ENCODE data around the gene ZNF302.

ZNF302 gene

DNA sequence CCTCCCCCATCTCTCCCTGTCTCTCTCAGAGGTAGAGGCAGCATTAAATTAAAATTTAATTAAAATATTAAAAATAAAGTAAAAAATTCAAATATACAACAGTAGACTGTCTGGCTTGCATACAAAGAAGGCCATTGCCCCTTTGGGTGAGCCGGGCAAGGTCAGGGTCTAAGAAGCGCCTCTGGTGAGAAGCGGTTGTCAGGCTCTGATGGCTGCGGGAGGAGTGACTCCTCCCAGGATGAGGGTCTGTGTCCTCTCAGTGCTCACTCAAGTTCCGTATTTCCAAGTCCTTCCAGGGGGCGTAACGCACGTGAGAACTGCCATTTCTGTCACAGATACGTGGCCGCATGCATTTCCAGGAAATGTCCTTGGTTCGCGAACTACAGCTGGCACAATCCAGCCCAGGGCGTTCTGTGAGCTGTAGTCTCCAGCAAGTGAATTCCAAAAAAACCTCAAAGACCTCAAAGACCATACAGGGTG, 55.8 kb downstream of the ZNF302 start:
- no peaks in the 10 kb centered on the region for H3K4me1 ChIP-seq (ENCODE audit: low read length)
- TF ChIP-seq EZH2 (optimal IDR thresholded peaks at IDR 0.05; ENCODE audit: low read depth, low read length), result no peak
- TF ChIP-seq, protein P1, sequence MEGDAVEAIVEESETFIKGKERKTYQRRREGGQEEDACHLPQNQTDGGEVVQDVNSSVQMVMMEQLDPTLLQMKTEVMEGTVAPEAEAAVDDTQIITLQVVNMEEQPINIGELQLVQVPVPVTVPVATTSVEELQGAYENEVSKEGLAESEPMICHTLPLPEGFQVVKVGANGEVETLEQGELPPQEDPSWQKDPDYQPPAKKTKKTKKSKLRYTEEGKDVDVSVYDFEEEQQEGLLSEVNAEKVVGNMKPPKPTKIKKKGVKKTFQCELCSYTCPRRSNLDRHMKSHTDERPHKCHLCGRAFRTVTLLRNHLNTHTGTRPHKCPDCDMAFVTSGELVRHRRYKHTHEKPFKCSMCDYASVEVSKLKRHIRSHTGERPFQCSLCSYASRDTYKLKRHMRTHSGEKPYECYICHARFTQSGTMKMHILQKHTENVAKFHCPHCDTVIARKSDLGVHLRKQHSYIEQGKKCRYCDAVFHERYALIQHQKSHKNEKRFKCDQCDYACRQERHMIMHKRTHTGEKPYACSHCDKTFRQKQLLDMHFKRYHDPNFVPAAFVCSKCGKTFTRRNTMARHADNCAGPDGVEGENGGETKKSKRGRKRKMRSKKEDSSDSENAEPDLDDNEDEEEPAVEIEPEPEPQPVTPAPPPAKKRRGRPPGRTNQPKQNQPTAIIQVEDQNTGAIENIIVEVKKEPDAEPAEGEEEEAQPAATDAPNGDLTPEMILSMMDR (IDR thresholded peaks at IDR 0.05; ENCODE audit: low read length), result no peak
- TF ChIP-seq EZH2phosphoT487 (IDR thresholded peaks at IDR 0.05; ENCODE audit: low read length), result no peak
- no peaks in the 10 kb centered on the region for H3K9me2 ChIP-seq (replicated peaks; ENCODE audit: insufficient read depth, low read length)
- peak overlapping the region; percentile 95 for H3K4me2 ChIP-seq (ENCODE audit: low read depth, low read length)
- H3K79me2 ChIP-seq (ENCODE audit: low read length), result no peaks in the 10 kb centered on the region
- H2AFZ ChIP-seq (ENCODE audit: low read length), result peak overlapping the region; percentile 98
- no peaks in the 10 kb centered on the region for H3K36me3 ChIP-seq (replicated peaks; ENCODE audit: insufficient read depth, low read length)
- H3K4me3 ChIP-seq (ENCODE audit: low read length), result peak overlapping the region; percentile 97
- H3K9me3 ChIP-seq (replicated peaks; ENCODE audit: insufficient read depth, low read length), result no peaks in the 10 kb centered on the region
- H3K9ac ChIP-seq (ENCODE audit: low read length), result peak overlapping the region; percentile 73
- DNase-seq, result no peak
- no peaks in the 10 kb centered on the region for H3F3A ChIP-seq (ENCODE audit: insufficient read depth, low read length)
- peak overlapping the region; percentile 68; the same call in 1 of the 2 replicates for H3K27ac ChIP-seq (ENCODE audit: low read length)
- H4K20me1 ChIP-seq (ENCODE audit: insufficient read depth, low read length), result no peaks in the 10 kb centered on the region
- H3K27me3 ChIP-seq (replicated peaks; ENCODE audit: insufficient read depth, low read length), result no peaks in the 10 kb centered on the region; the same call in 1 of the 2 replicates

DNA sequence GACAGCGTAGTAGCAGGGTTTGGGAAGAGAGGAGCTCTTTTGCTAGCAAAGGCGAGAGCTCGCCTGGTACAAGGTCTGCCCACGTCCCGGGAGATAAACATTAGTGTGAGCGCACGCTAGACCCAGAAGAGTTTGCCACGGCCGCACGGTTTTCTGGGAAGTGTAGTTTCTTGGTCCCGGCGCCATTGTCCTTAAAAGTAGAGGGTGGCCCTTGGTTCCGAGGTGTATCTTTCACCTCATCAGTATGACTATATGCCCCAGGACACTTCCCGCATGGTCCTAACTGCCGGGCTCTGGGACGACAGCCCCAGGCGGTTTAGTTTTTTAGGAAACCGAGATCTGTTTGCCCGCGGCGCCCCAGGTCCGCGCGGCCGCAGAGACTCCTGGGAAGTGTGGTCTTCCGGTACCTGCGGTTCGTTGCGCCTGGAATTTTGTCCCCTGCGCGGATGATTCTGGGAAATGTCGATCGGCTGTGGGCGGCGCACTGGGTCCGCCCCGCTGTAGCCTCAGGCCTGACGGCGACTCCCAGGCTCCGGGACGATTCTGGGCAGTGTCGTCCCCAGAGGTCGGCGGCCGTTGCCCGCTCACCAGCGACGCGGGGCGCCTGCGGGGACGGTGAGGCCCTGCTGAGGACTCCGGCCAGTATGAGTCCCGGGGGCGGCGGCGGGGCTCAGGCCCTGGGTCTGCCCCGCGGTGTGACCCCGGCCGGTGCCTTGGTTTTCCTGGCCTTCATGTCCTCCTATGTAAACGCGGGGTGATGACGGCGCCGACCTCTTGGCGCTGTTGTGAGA, 56.5 kb downstream of the ZNF302 start, which contains the start of gene ZNF181:
ZNF181 (plus strand) TSS at position 498 of the 791 bp plus-strand sequence. CDS start 795 bp downstream, outside the sequence.
- H3K9me3 ChIP-seq (replicated peaks; ENCODE audit: insufficient read depth, low read length), result no peaks in the 10 kb centered on the region
- peak within 1 kb of the TSS; percentile 73 for H3K9ac ChIP-seq (ENCODE audit: low read length)
- DNase-seq, result peak; percentile 88
- H3K27me3 ChIP-seq (replicated peaks; ENCODE audit: insufficient read depth, low read length), result no peaks in the 10 kb centered on the region
- no peak for TF ChIP-seq EZH2phosphoT487 (IDR thresholded peaks at IDR 0.05; ENCODE audit: low read length)
- TF ChIP-seq, protein P1 (IDR thresholded peaks at IDR 0.05; ENCODE audit: low read length), result no peak; the same call in 1 of the 2 replicates
- TF ChIP-seq EZH2 (optimal IDR thresholded peaks at IDR 0.05; ENCODE audit: low read depth, low read length), result no peak
- H3K9me2 ChIP-seq (replicated peaks; ENCODE audit: insufficient read depth, low read length), result no peaks in the 10 kb centered on the region
- peak within 1 kb of the TSS; percentile 68; the same call in 1 of the 2 replicates for H3K27ac ChIP-seq (ENCODE audit: low read length)
- peak within 1 kb of the TSS; percentile 95 for H3K4me2 ChIP-seq (ENCODE audit: low read depth, low read length)
- no peaks in the 10 kb centered on the region for H3K4me1 ChIP-seq (ENCODE audit: low read length)
- no peaks in the 10 kb centered on the region for H3K36me3 ChIP-seq (replicated peaks; ENCODE audit: insufficient read depth, low read length)
- H4K20me1 ChIP-seq (ENCODE audit: insufficient read depth, low read length), result no peaks in the 10 kb centered on the region
- H3K4me3 ChIP-seq (ENCODE audit: low read length), result peak within 1 kb of the TSS; percentile 97
- no peaks in the 10 kb centered on the region for H3K79me2 ChIP-seq (ENCODE audit: low read length)
- no peaks in the 10 kb centered on the region for H3F3A ChIP-seq (ENCODE audit: insufficient read depth, low read length)
- H2AFZ ChIP-seq (ENCODE audit: low read length), result peak within 1 kb of the TSS; percentile 98

DNA sequence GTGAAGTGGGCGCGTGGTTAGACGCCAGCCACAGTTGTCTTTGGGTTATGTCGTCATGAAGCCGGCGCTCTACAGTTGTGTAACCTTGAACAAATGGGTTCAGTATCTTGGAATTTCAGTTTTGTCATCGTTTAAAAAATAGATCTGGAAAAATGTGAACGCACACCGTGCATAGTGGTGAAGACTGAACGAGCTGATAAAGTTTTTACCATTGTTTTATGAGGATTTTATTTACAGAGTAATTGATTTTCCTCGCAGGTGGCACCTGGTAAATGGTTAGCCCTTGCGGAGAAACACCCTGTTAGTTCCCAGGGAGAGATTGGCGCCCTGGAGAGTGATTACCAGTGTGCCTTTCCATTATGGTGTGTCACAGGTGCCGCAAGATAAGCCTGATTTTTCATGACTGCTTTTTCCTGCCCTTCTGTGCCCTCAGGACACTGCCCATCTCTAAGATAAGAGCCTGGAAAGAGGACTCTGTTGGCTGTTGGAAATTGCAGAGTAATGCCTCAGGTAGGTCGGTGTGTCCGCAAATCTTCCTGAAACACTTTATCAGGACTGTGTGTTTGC, 57.1 kb downstream of the ZNF302 start:
- Histone ChIP-seq H3K9ac (ENCODE audit: low read length) (peak overlapping the region; percentile 73), H3K27me3 (replicated peaks; ENCODE audit: insufficient read depth, low read length) (no peaks in the 10 kb centered on the region), H3K36me3 (replicated peaks; ENCODE audit: insufficient read depth, low read length) (no peaks in the 10 kb centered on the region), H3K9me2 (replicated peaks; ENCODE audit: insufficient read depth, low read length) (no peaks in the 10 kb centered on the region), H3K4me1 (ENCODE audit: low read length) (no peaks in the 10 kb centered on the region), H3K79me2 (ENCODE audit: low read length) (no peaks in the 10 kb centered on the region), H4K20me1 (ENCODE audit: insufficient read depth, low read length) (no peaks in the 10 kb centered on the region), H3F3A (ENCODE audit: insufficient read depth, low read length) (no peaks in the 10 kb centered on the region), H3K4me2 (ENCODE audit: low read depth, low read length) (peak overlapping the region; percentile 95; the same call in 1 of the 2 replicates), H3K9me3 (replicated peaks; ENCODE audit: insufficient read depth, low read length) (no peaks in the 10 kb centered on the region), H3K4me3 (ENCODE audit: low read length) (peak overlapping the region; percentile 97), H3K27ac (ENCODE audit: low read length) (peak overlapping the region; percentile 68; the same call in 1 of the 2 replicates), H2AFZ (ENCODE audit: low read length) (peak overlapping the region; percentile 98)
- TF ChIP-seq, protein P1 (IDR thresholded peaks at IDR 0.05; ENCODE audit: low read length), result no peak
- TF ChIP-seq EZH2 (optimal IDR thresholded peaks at IDR 0.05; ENCODE audit: low read depth, low read length), result no peak
- no peak for TF ChIP-seq EZH2phosphoT487 (IDR thresholded peaks at IDR 0.05; ENCODE audit: low read length)
- peak; percentile 52 for DNase-seq

All from MM.1S (cell line).